Measurements from ENCODE around the gene B3GAT3.

DNA sequence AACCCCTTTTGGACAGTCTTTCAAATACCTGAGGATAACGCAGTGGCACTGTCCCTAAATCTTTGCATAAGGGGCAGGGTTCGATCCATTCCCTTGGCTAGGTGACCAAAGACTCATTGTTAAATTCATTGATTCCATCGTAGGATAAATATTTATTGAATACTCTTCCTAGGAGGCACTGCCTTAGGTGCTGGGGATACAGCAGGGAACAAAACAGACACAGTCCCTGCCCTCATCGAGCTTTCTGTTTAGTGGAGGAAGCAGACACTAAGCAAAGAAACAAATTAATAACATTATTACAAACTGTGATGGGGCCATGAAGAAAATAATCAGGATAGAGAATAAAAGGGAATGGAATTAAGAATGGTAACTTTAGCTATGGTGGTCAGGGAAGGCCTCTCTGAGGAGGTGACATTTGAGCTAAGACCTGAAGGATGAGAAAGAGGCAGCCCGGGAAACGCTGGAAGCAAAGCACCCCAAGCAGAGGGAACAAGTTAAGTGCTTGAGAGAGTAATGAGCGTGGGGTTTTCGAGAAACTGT, 689 bp downstream of the B3GAT3 start:
- TF ChIP-seq, protein P1, sequence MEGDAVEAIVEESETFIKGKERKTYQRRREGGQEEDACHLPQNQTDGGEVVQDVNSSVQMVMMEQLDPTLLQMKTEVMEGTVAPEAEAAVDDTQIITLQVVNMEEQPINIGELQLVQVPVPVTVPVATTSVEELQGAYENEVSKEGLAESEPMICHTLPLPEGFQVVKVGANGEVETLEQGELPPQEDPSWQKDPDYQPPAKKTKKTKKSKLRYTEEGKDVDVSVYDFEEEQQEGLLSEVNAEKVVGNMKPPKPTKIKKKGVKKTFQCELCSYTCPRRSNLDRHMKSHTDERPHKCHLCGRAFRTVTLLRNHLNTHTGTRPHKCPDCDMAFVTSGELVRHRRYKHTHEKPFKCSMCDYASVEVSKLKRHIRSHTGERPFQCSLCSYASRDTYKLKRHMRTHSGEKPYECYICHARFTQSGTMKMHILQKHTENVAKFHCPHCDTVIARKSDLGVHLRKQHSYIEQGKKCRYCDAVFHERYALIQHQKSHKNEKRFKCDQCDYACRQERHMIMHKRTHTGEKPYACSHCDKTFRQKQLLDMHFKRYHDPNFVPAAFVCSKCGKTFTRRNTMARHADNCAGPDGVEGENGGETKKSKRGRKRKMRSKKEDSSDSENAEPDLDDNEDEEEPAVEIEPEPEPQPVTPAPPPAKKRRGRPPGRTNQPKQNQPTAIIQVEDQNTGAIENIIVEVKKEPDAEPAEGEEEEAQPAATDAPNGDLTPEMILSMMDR (tag by site-specific recombination; IDR thresholded peaks at IDR 0.05): no peak
- TF ChIP-seq, protein P2, sequence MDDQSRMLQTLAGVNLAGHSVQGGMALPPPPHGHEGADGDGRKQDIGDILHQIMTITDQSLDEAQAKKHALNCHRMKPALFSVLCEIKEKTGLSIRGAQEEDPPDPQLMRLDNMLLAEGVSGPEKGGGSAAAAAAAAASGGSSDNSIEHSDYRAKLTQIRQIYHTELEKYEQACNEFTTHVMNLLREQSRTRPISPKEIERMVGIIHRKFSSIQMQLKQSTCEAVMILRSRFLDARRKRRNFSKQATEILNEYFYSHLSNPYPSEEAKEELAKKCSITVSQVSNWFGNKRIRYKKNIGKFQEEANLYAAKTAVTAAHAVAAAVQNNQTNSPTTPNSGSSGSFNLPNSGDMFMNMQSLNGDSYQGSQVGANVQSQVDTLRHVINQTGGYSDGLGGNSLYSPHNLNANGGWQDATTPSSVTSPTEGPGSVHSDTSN (CRISPR knock-in tag; IDR thresholded peaks at IDR 0.05): no peak
- TF ChIP-seq, protein P3, sequence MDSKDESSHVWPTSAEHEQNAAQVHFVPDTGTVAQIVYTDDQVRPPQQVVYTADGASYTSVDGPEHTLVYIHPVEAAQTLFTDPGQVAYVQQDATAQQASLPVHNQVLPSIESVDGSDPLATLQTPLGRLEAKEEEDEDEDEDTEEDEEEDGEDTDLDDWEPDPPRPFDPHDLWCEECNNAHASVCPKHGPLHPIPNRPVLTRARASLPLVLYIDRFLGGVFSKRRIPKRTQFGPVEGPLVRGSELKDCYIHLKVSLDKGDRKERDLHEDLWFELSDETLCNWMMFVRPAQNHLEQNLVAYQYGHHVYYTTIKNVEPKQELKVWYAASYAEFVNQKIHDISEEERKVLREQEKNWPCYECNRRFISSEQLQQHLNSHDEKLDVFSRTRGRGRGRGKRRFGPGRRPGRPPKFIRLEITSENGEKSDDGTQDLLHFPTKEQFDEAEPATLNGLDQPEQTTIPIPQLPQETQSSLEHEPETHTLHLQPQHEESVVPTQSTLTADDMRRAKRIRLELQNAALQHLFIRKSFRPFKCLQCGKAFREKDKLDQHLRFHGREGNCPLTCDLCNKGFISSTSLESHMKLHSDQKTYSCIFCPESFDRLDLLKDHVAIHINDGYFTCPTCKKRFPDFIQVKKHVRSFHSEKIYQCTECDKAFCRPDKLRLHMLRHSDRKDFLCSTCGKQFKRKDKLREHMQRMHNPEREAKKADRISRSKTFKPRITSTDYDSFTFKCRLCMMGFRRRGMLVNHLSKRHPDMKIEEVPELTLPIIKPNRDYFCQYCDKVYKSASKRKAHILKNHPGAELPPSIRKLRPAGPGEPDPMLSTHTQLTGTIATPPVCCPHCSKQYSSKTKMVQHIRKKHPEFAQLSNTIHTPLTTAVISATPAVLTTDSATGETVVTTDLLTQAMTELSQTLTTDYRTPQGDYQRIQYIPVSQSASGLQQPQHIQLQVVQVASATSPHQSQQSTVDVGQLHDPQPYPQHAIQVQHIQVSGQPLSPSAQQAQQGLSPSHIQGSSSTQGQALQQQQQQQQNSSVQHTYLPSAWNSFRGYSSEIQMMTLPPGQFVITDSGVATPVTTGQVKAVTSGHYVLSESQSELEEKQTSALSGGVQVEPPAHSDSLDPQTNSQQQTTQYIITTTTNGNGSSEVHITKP (tag by site-specific recombination; IDR thresholded peaks at IDR 0.05): no peak
